Activated naive CD8-positive, alpha-beta T cell treated with anti-CD3 and anti-CD28 coated beads, Interleukin-2, amount 50 U/mL, for 16 hours (primary cell): ENCODE results near the gene SMIM22.
"Not testable (repeated sequence)": the region's sequence is repeated elsewhere in the genome, so short reads cannot be mapped to it uniquely, and the experiment has no call there.

Experiments used
- DNase-seq: peaks from one replicate; pipeline ENCODE4 v3.0.0-alpha.2; 2020; ENCODE audit warnings: low read depth, low spot score

Gene SMIM22

GRCh38 chr16:4768549-4769305 lies 26.4 kb upstream of the SMIM22 start:
- DNase-seq: peak; percentile 75

- DNase-seq: no peak
These were observed 25.9 kb upstream of the SMIM22 start for GRCh38 chr16:4769306-4769638.

- DNase-seq: no peak
These were observed 23.5 kb upstream of the SMIM22 start for GRCh38 chr16:4771646-4772045.

- no peak for DNase-seq
These were observed 22.8 kb upstream of the SMIM22 start for GRCh38 chr16:4772351-4772750.

GRCh38 chr16:4775005-4775404 lies 20.2 kb upstream of the SMIM22 start:
- DNase-seq: no peak

GRCh38 chr16:4776141-4776705 lies 18.9 kb upstream of the SMIM22 start:
- no peak for DNase-seq

- DNase-seq: no peak
These were observed 17.7 kb upstream of the SMIM22 start for GRCh38 chr16:4777339-4778049.

GRCh38 chr16:4778050-4778392 lies 17.1 kb upstream of the SMIM22 start:
- DNase-seq: no peak

- DNase-seq: no peak
These were observed 14.9 kb upstream of the SMIM22 start for GRCh38 chr16:4780235-4780634.

- no peak for DNase-seq
These were observed 11.8 kb upstream of the SMIM22 start for GRCh38 chr16:4783251-4783950.

GRCh38 chr16:4783951-4784336 lies 11.2 kb upstream of the SMIM22 start:
- no peak for DNase-seq

- not testable (repeated sequence) for DNase-seq
These were observed 10.7 kb upstream of the SMIM22 start for GRCh38 chr16:4784444-4784987.

- no peak for DNase-seq
These were observed 9.3 kb upstream of the SMIM22 start for GRCh38 chr16:4785758-4786433.

- no peak for DNase-seq
These were observed 8.1 kb upstream of the SMIM22 start for GRCh38 chr16:4787068-4787467.

GRCh38 chr16:4787627-4788482 lies 7.3 kb upstream of the SMIM22 start, which contains the start of gene SEPTIN12:
Gene SEPTIN12 (minus strand): TSS chr16:4788345. CDS start chr16:4787645, 700 bp downstream.
- DNase-seq: no peak

- no peak for DNase-seq
These were observed 6.7 kb upstream of the SMIM22 start for GRCh38 chr16:4788489-4788889.

- no peak for DNase-seq
These were observed 6.3 kb upstream of the SMIM22 start for GRCh38 chr16:4788910-4789309.

GRCh38 chr16:4790261-4790660 lies 4.9 kb upstream of the SMIM22 start:
- no peak for DNase-seq

GRCh38 chr16:4790871-4791270 lies 4.3 kb upstream of the SMIM22 start:
- DNase-seq: no peak

GRCh38 chr16:4792951-4793513 lies 2.1 kb upstream of the SMIM22 start:
- no peak for DNase-seq
